Epithelial cell of esophagus (primary cell): Measurements from ENCODE around the gene MORC1.

Experiments used
- DNase-seq: peaks from one replicate; pipeline ENCODE4 v3.0.0; 2010; ENCODE audit warnings: low read depth
- H3K4me3 ChIP-seq: 2 replicates; pipeline ENCODE4 v1.5.1; 2011; ENCODE audit warnings: mild to moderate bottlenecking, low read length, control low read depth
- CTCF ChIP-seq: IDR thresholded peaks from 2 replicates; pipeline ENCODE4 v1.5.1; 2011; ENCODE audit warnings: low read depth, mild to moderate bottlenecking, low read length, control low read depth, inconsistent platforms; ENCODE audit not compliant: insufficient read depth; ENCODE audit errors: missing control alignments

The MORC1 gene

GRCh38 chr3:109131276-109131675 lies 13.3 kb upstream of the MORC1 start:
- DNase-seq = no peak
- TF ChIP-seq CTCF = no peak

GRCh38 chr3:109127553-109127952 lies 9.6 kb upstream of the MORC1 start:
- no peak for TF ChIP-seq CTCF
- no peak for DNase-seq

More at GRCh38 chr3:109131276-109131675, 13.3 kb upstream of the MORC1 start:
- H3K4me3 ChIP-seq = no peak overlapping the region

GRCh38 chr3:109125902-109126301 lies 8.0 kb upstream of the MORC1 start:
- no peak for TF ChIP-seq CTCF
- H3K4me3 ChIP-seq = no peak overlapping the region
- DNase-seq = peak; percentile 2

More at GRCh38 chr3:109127553-109127952, 9.6 kb upstream of the MORC1 start:
- H3K4me3 ChIP-seq = no peak overlapping the region

GRCh38 chr3:109122690-109123089 lies 4.8 kb upstream of the MORC1 start:
- no peak for DNase-seq
- no peak overlapping the region for H3K4me3 ChIP-seq
- no peak for TF ChIP-seq CTCF

- TF ChIP-seq CTCF = no peak
- no peak for DNase-seq
These were observed 650 bp upstream of the MORC1 start for GRCh38 chr3:109118584-109118983.

GRCh38 chr3:109116031-109116430 lies 1.9 kb downstream of the MORC1 start:
- no peak for DNase-seq
- no peak for TF ChIP-seq CTCF
- no peak overlapping the region for H3K4me3 ChIP-seq

More at GRCh38 chr3:109118584-109118983, 650 bp upstream of the MORC1 start:
- no peak overlapping the region for H3K4me3 ChIP-seq

- DNase-seq = no peak
- TF ChIP-seq CTCF = no peak
- H3K4me3 ChIP-seq = no peak overlapping the region
These were observed 2.5 kb downstream of the MORC1 start for GRCh38 chr3:109115451-109115850.
